HG03457 (cell line): Measurements from ENCODE around the gene ACSF3.

Source experiments
- ATAC-seq: cut with Tn5 transposase; IDR thresholded peaks from one replicate; pipeline ENCODE4 v1.9.1; 2021; ENCODE audit warnings: moderate number of reproducible peaks; ENCODE audit not compliant: unreplicated experiment

Gene ACSF3

GRCh38 chr16:89121691-89122321 lies 28.2 kb downstream of the ACSF3 start:
- no peak for ATAC-seq

- no peak for ATAC-seq
Observed at GRCh38 chr16:89122322-89122851, 28.7 kb downstream of the ACSF3 start.

- no peak for ATAC-seq
Observed at GRCh38 chr16:89123001-89123830, 29.6 kb downstream of the ACSF3 start.

GRCh38 chr16:89123831-89124100 lies 30.1 kb downstream of the ACSF3 start:
- ATAC-seq, result no peak

GRCh38 chr16:89129378-89129777 lies 35.7 kb downstream of the ACSF3 start:
- ATAC-seq, result no peak

- ATAC-seq, result no peak
Observed at GRCh38 chr16:89130448-89130847, 36.8 kb downstream of the ACSF3 start.

GRCh38 chr16:89131783-89132182 lies 38.1 kb downstream of the ACSF3 start:
- ATAC-seq, result no peak

- no peak for ATAC-seq
Observed at GRCh38 chr16:89132194-89133005, 38.7 kb downstream of the ACSF3 start.

- ATAC-seq, result no peak
Observed at GRCh38 chr16:89133457-89134127, 39.9 kb downstream of the ACSF3 start.

GRCh38 chr16:89134269-89134668 lies 40.6 kb downstream of the ACSF3 start:
- no peak for ATAC-seq

- no peak for ATAC-seq
Observed at GRCh38 chr16:89135166-89135565, 41.5 kb downstream of the ACSF3 start.

- ATAC-seq, result no peak
Observed at GRCh38 chr16:89135971-89136765, 42.5 kb downstream of the ACSF3 start.

GRCh38 chr16:89136931-89137330 lies 43.3 kb downstream of the ACSF3 start:
- ATAC-seq, result no peak

- no peak for ATAC-seq
Observed at GRCh38 chr16:89137666-89138512, 44.2 kb downstream of the ACSF3 start.

GRCh38 chr16:89138513-89138795 lies 44.8 kb downstream of the ACSF3 start:
- ATAC-seq, result no peak

GRCh38 chr16:89138843-89139520 lies 45.3 kb downstream of the ACSF3 start:
- no peak for ATAC-seq

- ATAC-seq, result no peak
Observed at GRCh38 chr16:89139907-89140361, 46.3 kb downstream of the ACSF3 start.

GRCh38 chr16:89140401-89140800 lies 46.7 kb downstream of the ACSF3 start:
- ATAC-seq, result no peak
